ENCODE results near the gene REEP1. TPM values are rescaled to one million over a fixed set of nuclear protein-coding genes. Genes with fewer than 3 reads are reported as not detected.

The REEP1 gene
- total and polyA plus RNA-seq, 9 of the 15 experiments (the other 6 are each of a cell fraction or from before 2014, with no cell fraction given) = 0.11 to 0.67 (median 0.13) TPM

DNA sequence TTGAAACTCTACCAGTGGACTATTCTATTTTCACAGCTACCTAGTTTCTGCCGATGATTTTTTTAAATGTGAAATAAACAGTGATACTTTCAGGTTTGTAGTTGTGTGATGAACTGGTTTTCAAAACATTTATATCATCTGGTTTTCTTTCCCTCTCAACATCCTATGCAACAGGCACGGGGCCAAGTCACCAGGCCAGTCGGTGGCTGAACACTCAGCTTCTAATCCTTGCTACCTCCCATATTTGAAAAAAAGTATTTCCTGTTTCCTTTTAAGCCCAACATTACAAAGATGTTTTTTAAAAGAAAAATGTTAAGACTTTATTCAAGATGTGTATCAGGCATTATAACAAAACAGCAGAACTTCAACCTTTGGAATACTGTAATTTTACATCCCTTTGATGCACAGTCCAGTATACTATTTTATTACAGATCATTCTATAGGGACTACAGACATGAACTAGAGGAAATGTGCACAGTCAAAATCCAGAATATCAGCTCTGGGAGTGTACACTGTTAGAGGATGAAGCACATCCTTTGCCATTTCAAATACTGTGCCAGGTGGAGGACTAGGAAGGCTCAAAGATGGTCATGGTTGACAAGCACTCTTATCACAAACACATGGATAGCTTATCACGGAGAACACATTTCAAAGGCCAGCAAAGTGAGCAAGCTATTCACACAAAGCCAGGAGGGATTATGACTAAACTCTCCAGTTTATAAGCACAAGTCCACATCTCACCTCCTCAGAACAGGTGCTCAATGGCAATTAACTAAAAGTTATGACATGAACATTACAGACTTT lies 123.5 kb downstream of the REEP1 start (continued):
- no peak; a peak in 1 of 4 replicates for TF ChIP-seq NRF1 (conservative IDR thresholded peaks at IDR 0.05 in 1 of 2, IDR thresholded peaks at IDR 0.05 in 1 of 2)
- no peak for TF ChIP-seq MYBL2 (IDR thresholded peaks at IDR 0.05; ENCODE audit: low read depth)
- TF ChIP-seq MYBL2 (CRISPR knock-in tag; IDR thresholded peaks at IDR 0.05; ENCODE audit: borderline replicate concordance) = no peak
- TF ChIP-seq BRD9 (IDR thresholded peaks at IDR 0.05; ENCODE audit: low read depth, partially characterized antibody) = no peak
- TF ChIP-seq POLR2G (IDR thresholded peaks at IDR 0.05; ENCODE audit: low read depth, low read length) = no peak
- TF ChIP-seq SNRNP70 (optimal IDR thresholded peaks at IDR 0.05; ENCODE audit: low read depth, low read length) = no peak
- TF ChIP-seq TEAD4 (IDR thresholded peaks at IDR 0.05; ENCODE audit: low read length) = peak; percentile 99
- no peak for TF ChIP-seq TEAD4 (CRISPR knock-in tag; IDR thresholded peaks at IDR 0.05; ENCODE audit: borderline replicate concordance)
- no peak for TF ChIP-seq ZNF830 (CRISPR knock-in tag; IDR thresholded peaks at IDR 0.05)
- no peak for TF ChIP-seq ZNF740 (CRISPR knock-in tag; IDR thresholded peaks at IDR 0.05)
- no peak for TF ChIP-seq ZNF740 (tag; IDR thresholded peaks at IDR 0.05)
- no peak for TF ChIP-seq SMARCA5 (IDR thresholded peaks at IDR 0.05)
- TF ChIP-seq MAZ (CRISPR knock-in tag; conservative IDR thresholded peaks at IDR 0.05 in 1 of 2, IDR thresholded peaks at IDR 0.05 in 1 of 2) = peak in 1 of 2 experiments; percentile 39; a peak in 1 of 4 replicates
- TF ChIP-seq HDAC2 (IDR thresholded peaks at IDR 0.05) = peak; percentile 88
- no peak for TF ChIP-seq BRF1 (IDR thresholded peaks at IDR 0.05; ENCODE audit: borderline replicate concordance, extremely low read depth, insufficient read length)
- 0 out of 2 replicates have a peak, but pooled peaks have one; percentile 18 for TF ChIP-seq FOXJ2 (tag; IDR thresholded peaks at IDR 0.05)
- TF ChIP-seq IRF2 (CRISPR knock-in tag; IDR thresholded peaks at IDR 0.05) = no peak
- TF ChIP-seq, protein P1, sequence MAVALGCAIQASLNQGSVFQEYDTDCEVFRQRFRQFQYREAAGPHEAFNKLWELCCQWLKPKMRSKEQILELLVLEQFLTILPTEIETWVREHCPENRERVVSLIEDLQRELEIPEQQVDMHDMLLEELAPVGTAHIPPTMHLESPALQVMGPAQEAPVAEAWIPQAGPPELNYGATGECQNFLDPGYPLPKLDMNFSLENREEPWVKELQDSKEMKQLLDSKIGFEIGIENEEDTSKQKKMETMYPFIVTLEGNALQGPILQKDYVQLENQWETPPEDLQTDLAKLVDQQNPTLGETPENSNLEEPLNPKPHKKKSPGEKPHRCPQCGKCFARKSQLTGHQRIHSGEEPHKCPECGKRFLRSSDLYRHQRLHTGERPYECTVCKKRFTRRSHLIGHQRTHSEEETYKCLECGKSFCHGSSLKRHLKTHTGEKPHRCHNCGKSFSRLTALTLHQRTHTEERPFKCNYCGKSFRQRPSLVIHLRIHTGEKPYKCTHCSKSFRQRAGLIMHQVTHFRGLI (CRISPR knock-in tag; IDR thresholded peaks at IDR 0.05) = 0 out of 2 replicates have a peak, but pooled peaks have one; percentile 6
- peak; percentile 49; the same call in 1 of the 2 replicates for TF ChIP-seq TARDBP (IDR thresholded peaks at IDR 0.05)
- no peak for TF ChIP-seq NR2C2 (CRISPR knock-in tag; IDR thresholded peaks at IDR 0.05)
- TF ChIP-seq NR2C2 (tag; IDR thresholded peaks at IDR 0.05) = 0 out of 2 replicates have a peak, but pooled peaks have one; percentile 17
